SK-N-SH (cell line): ENCODE measurements around the gene PLCB1. TPM values are rescaled to one million over a fixed set of nuclear protein-coding genes. Genes with fewer than 3 reads are reported as not detected.

Experiments used
- CTCF ChIA-PET: fragments of 300-600, 350-600 bp; formaldehyde crosslinking; extraction: SDS; loops from one replicate; lab custom pipeline; 2021; lab: Yijun Ruan, JAX
- POLR2A ChIA-PET: fragments of 350-600 bp; sonication (Branson Sonifier 250); formaldehyde crosslinking; extraction: SDS; loops from one replicate; lab custom pipeline; 2020; ENCODE audit warnings: antibody characterized with exemption, inconsistent platforms; lab: Yijun Ruan, JAX
- DNase-seq: peaks from one replicate; pipeline ENCODE4 v3.0.0; 2012
- H2AFZ ChIP-seq: fragments of 200-600 bp; sonication (generic); 2 replicates; pipeline ENCODE4 v1.8.1; 2016; ENCODE audit warnings: antibody characterized with exemption, mild to moderate bottlenecking, low read depth
- H3F3A ChIP-seq: fragments of 200-600 bp; sonication (generic); replicated peaks from 2 replicates; pipeline ENCODE3; 2016; ENCODE audit warnings: antibody characterized with exemption, mild to moderate bottlenecking; ENCODE audit not compliant: insufficient read depth
- H3K27ac ChIP-seq, 2 experiments: fragments of 200-500 bp in 1 of 2; fragments of 200-600 bp in 1 of 2; sonication (Bioruptor generic) in 1 of 2; sonication (generic), shearing (Covaris generic) in 1 of 2; 2 replicates each; pipeline versions ENCODE4 v1.5.1 to v1.6.1; 2014 to 2016; ENCODE audit warnings: low read depth in 2 of 2, inconsistent platforms in 1 of 2, low read length in 1 of 2, mild to moderate bottlenecking in 1 of 2, mixed read lengths in 1 of 2
- H3K27me3 ChIP-seq: fragments of 200-600 bp; sonication (generic), shearing (Covaris generic); 2 replicates; pipeline ENCODE4 v1.6.1; 2016; ENCODE audit warnings: mixed run types; ENCODE audit not compliant: insufficient read depth
- H3K36me3 ChIP-seq, 2 experiments: fragments of 200-500 bp in 1 of 2; fragments of 200-600 bp in 1 of 2; sonication (Bioruptor generic) in 1 of 2; sonication (generic) in 1 of 2; replicated peaks in 1 of 2; 2 replicates each; pipeline versions ENCODE3 to v1.5.1; 2014 to 2016; ENCODE audit warnings: low read length in 1 of 2, mild to moderate bottlenecking in 1 of 2; ENCODE audit not compliant: insufficient read depth in 2 of 2, control insufficient read depth in 1 of 2
- H3K4me1 ChIP-seq, 2 experiments: fragments of 200-500 bp in 1 of 2; fragments of 200-600 bp in 1 of 2; sonication (Bioruptor generic) in 1 of 2; sonication (generic), shearing (Covaris generic) in 1 of 2; 2 replicates each; pipeline versions ENCODE4 v1.5.1 to v1.6.1; 2014 to 2016; ENCODE audit warnings: low read depth in 1 of 2, low read length in 1 of 2, mixed run types in 1 of 2; ENCODE audit not compliant: insufficient read depth in 2 of 2, control insufficient read depth in 1 of 2
- H3K4me2 ChIP-seq: fragments of 200-600 bp; sonication (generic), shearing (Covaris generic); 2 replicates; pipeline ENCODE4 v1.6.1; 2017; ENCODE audit warnings: mixed run types
- H3K4me3 ChIP-seq, 2 experiments: fragments of 200-500 bp in 1 of 2; fragments of 200-600 bp in 1 of 2; sonication (Bioruptor generic) in 1 of 2; sonication (generic), shearing (Covaris generic) in 1 of 2; 2 replicates each; pipeline versions ENCODE4 v1.5.1 to v1.8.1; 2014 to 2016; ENCODE audit warnings: low read depth in 2 of 2, inconsistent platforms in 1 of 2, low read length in 1 of 2, mild to moderate bottlenecking in 1 of 2, mixed read lengths in 1 of 2, moderate library complexity in 1 of 2
- H3K79me2 ChIP-seq: fragments of 200-600 bp; sonication (generic); 2 replicates; pipeline ENCODE4 v1.8.1; 2017; ENCODE audit warnings: mild to moderate bottlenecking; ENCODE audit not compliant: insufficient read depth
- H3K9ac ChIP-seq: fragments of 200-600 bp; sonication (generic); 2 replicates; pipeline ENCODE4 v1.6.1; 2017; ENCODE audit warnings: mixed run types
- H3K9me2 ChIP-seq: fragments of 200-600 bp; sonication (generic); 2 replicates; pipeline ENCODE4 v1.6.1; 2017; ENCODE audit warnings: mixed run types
- H3K9me3 ChIP-seq: fragments of 200-600 bp; sonication (generic); 2 replicates; pipeline ENCODE4 v1.6.1; 2017; ENCODE audit warnings: mixed run types, mild to moderate bottlenecking, moderate library complexity
- H4K20me1 ChIP-seq: fragments of 200-600 bp; sonication (generic); 2 replicates; pipeline ENCODE4 v1.6.1; 2017; ENCODE audit warnings: mild to moderate bottlenecking, mixed run types; ENCODE audit not compliant: insufficient read depth
- CTCF ChIP-seq: fragments of 200-600 bp; sonication (generic); IDR thresholded peaks from 2 replicates; pipeline ENCODE4 v1.6.1; 2017; ENCODE audit warnings: antibody characterized with exemption, mild to moderate bottlenecking, moderate library complexity
- EZH2phosphoT487 ChIP-seq: fragments of 200-600 bp; sonication (generic); IDR thresholded peaks from 2 replicates; pipeline ENCODE4 v1.6.1; 2017; ENCODE audit warnings: low read depth, mixed run types, mild to moderate bottlenecking, antibody characterized with exemption, moderate library complexity, borderline replicate concordance
- FOSL2 ChIP-seq: IDR thresholded peaks from 2 replicates; pipeline ENCODE4 v1.4.0; 2012; ENCODE audit warnings: low read depth, mild to moderate bottlenecking, moderate library complexity, borderline replicate concordance
- GABPA ChIP-seq: IDR thresholded peaks from 2 replicates; pipeline ENCODE4 v1.4.0; 2012; ENCODE audit warnings: low read depth, mild to moderate bottlenecking
- IRF3 ChIP-seq: fragments of 150-350 bp; IDR thresholded peaks from 2 replicates; pipeline ENCODE4 v1.6.1; 2016; ENCODE audit warnings: mild to moderate bottlenecking, low read depth, low read length
- JUND ChIP-seq: IDR thresholded peaks from 2 replicates; pipeline ENCODE4 v1.4.0; 2012
- MAX ChIP-seq: IDR thresholded peaks from 2 replicates; pipeline ENCODE4 v1.4.0; 2012; ENCODE audit warnings: low read depth
- MEF2A ChIP-seq: IDR thresholded peaks from 2 replicates; pipeline ENCODE4 v1.4.0; 2012; ENCODE audit warnings: low read depth, borderline replicate concordance
- NFIC ChIP-seq: IDR thresholded peaks from 2 replicates; pipeline ENCODE4 v1.4.0; 2012; ENCODE audit warnings: borderline replicate concordance
- PBX3 ChIP-seq: IDR thresholded peaks from 2 replicates; pipeline ENCODE4; 2012
- SIN3A ChIP-seq: IDR thresholded peaks from 2 replicates; pipeline ENCODE4 v1.6.1; 2012; ENCODE audit warnings: low read depth, mild to moderate bottlenecking, low read length, moderate library complexity, borderline replicate concordance
- TAF1 ChIP-seq: IDR thresholded peaks from 2 replicates; pipeline ENCODE4 v1.6.1; 2012; ENCODE audit warnings: low read depth, mild to moderate bottlenecking, low read length, moderate library complexity, borderline replicate concordance
- TCF12 ChIP-seq: IDR thresholded peaks from 2 replicates; pipeline ENCODE4 v1.4.0; 2012
- TEAD4 ChIP-seq: IDR thresholded peaks from 2 replicates; pipeline ENCODE4 v1.4.0; 2012; ENCODE audit warnings: mild to moderate bottlenecking, borderline replicate concordance; ENCODE audit not compliant: insufficient read depth
- USF1 ChIP-seq: IDR thresholded peaks from 2 replicates; pipeline ENCODE4 v1.4.0; 2012; ENCODE audit warnings: low read depth, borderline replicate concordance
- USF2 ChIP-seq: fragments of 150-350 bp; IDR thresholded peaks from 2 replicates; pipeline ENCODE4 v1.6.1; 2017; ENCODE audit warnings: antibody characterized with exemption, low read length, low read depth, borderline replicate concordance
- YY1 ChIP-seq: IDR thresholded peaks from 2 replicates; pipeline ENCODE4 v1.4.0; 2012; ENCODE audit warnings: low read depth, mild to moderate bottlenecking
- polyA plus RNA-seq, 3 experiments: library from polyadenylated mRNA; depleted of rRNA; stranded (reverse); fragments of >200 nt; gene quantifications; 2 replicates each; pipeline ENCODE4 v1.2.3, GENCODE V29; 2012

PLCB1 gene
- polyA plus RNA-seq, 1 of the 3 experiments (the other 2 are of a cell fraction), result 10.5 TPM

- no peaks in the 10 kb centered on the region for H3K27me3 ChIP-seq
- no peak for DNase-seq
- no peaks in the 10 kb centered on the region for H3K36me3 ChIP-seq
- H3F3A ChIP-seq, result no peaks in the 10 kb centered on the region
- no peaks in the 10 kb centered on the region for H3K9me3 ChIP-seq
- H3K4me1 ChIP-seq, result no peaks in the 10 kb centered on the region
- no peak overlapping the region for H3K4me2 ChIP-seq
- ChIA-PET CTCF (no interaction called here), POLR2A (no interaction called here)
- H3K79me2 ChIP-seq, result no peaks in the 10 kb centered on the region
- H3K9me2 ChIP-seq, result no peaks in the 10 kb centered on the region
- H3K27ac ChIP-seq, result no peak overlapping the region
- no peak overlapping the region for H3K4me3 ChIP-seq
- TF ChIP-seq PBX3 (no peak), SIN3A (no peak), CTCF (no peak), JUND (no peak), EZH2phosphoT487 (no peak), FOSL2 (no peak), NFIC (no peak), GABPA (no peak), TAF1 (no peak), MEF2A (no peak), USF2 (no peak), TEAD4 (no peak), YY1 (no peak), IRF3 (no peak), USF1 (no peak), MAX (no peak), TCF12 (no peak)
- H3K9ac ChIP-seq, result no peak overlapping the region
- no peaks in the 10 kb centered on the region for H4K20me1 ChIP-seq
- no peak overlapping the region for H2AFZ ChIP-seq
These were observed 437.7 kb downstream of the PLCB1 start for GRCh38 chr20:8569766-8570165.
